Activated CD4-positive, alpha-beta T cell treated with anti-CD3 and anti-CD28 coated beads for 24 hours (primary cell): ENCODE data around the gene SIDT1.

Experiments used
- DNase-seq, 2 donors: peaks; one replicate each; pipeline ENCODE4 v3.0.0-alpha.2; 2020; ENCODE audit warnings: low read depth in 2 of 2

The SIDT1 gene

DNA sequence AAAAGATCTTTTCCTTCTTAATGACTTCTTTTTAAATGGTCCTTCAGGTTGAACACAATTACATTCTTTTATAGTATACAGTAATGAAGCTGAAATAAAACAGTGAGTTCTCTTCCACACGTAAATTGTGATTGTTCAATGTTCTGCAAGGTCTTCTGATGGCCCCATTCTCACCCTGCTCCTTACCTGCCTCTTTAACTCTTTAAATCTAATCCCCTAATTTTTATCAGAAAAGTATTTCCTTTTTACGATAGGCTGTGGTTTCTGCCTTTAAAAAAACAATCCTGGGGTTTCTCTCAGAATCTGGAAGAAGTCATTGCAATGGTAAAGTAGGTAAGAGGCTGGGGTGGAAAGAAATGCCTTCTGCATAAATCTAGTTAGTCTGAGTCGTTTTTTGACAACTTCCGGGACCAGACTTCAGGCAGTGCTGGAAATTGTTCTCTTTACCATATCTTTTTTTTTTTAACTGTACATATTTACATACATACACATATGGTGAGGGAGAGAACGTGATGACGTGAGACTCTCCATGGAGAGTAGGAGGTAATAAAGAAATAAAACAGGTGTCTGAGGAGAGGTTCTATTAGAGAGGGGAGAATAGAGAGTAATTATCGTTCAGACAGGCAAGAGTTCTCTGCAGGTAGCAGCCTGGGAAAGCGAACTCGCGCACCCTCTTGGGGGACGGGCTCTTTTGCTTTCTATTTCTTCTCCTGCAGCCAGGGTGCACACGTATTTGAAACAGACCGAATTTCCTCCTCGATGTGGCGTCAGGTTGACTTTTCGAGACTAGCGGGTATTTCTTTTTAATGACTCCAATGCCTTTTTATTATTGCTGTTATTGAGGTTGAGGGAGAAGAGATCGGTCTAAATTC is at the start of gene SIDT1:
TSS of gene SIDT1 (plus strand) at position 730 of the 872 bp plus-strand sequence. CDS start 467 bp downstream, outside the sequence.
- peak; percentile 36 to 39 for DNase-seq

GRCh38 chr3:113485161-113485609 is 47.2 kb upstream of the SIDT1 start:
- DNase-seq = no peak

DNA sequence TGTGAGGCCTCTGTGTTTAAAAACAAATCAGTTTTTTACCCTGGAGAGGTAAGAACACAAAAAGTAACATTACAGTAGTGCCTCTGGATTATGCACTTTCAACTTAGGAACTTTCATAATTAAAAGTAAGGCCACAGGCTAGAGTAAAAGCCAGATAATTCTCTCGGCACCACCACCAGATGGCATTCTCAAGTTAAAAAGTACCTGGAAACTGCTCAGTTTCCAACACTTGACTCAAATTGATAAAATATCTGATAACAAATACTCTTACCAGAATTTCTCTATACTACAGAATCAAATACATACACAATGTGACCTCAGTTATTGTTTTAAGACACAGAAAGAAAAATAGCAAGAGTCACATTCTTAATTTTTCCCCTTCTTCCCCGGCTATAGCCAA is 37.3 kb upstream of the SIDT1 start:
- DNase-seq = no peak

- no peak for DNase-seq
Measured at GRCh38 chr3:113496924-113497323, 35.4 kb upstream of the SIDT1 start.

DNA sequence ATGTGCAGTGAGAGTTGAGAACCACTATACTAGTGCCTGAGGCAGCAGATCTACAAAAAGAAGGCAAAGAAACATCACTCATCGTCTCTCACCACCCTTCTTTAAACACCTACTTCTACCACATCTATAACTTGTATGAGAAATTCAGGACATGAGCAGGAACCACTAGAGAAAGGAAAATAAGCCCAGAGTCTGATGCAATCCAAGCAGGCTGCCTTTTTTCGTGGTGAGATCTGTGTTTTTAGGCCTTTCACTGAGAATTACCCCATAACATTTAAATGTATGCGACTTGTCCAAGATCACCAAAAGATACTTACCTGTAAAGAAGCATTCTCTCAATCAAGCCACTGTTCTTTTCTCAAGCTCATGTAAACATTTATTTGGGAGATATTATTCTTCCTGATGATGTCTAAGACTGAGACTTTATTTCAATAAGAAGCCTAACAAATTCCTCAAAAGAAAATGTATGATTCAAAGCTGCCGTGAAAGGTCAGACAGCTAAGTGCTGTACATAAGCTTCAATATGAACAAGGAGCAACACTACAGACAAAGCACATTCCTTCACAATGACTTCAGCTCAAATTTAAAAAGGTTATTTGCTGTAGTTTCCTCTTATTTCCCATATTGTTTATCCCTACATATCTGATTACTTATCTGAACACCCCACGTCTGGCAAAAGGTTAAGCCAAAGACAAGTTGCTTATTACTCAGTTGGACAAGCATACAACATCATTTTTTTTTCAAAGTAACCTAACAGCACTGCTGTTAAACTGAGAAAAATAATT is 33.9 kb upstream of the SIDT1 start:
- DNase-seq = no peak

DNA sequence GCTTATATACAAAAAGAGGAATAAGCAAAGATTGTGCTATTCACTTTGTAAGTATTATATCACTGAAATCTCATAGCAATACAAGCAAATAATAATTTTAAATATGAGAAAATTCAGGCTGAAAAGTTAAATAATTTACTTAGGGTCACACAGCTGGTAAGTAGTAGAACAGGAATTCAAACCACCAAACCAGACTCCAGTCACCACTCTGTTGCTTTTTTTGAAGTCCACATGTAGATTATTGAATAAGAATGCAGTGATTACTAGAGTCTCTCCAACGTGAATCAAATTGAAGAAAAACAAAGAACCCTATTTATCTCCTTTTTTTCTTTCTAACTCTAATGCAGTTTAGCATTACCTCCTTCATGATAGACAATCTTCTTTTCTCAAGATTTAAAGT is 33.3 kb upstream of the SIDT1 start:
- no peak for DNase-seq

DNA sequence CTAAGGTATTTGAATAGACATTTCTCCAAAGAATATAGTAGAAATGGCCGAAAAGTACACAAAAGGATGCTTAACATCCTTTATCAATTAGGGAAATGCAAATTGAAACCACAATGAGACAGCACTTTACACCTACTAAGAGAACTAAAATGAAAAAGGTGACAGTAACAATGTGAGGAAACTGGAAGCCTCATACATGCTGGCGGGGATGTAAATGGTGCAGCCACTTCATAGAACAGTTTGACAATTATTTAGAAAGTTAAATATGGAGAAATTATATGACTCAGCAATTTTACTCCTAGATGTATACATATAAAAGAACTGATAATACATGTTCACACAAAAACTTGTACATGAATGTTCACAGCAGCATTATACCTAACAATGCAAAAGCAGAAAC is 30.8 kb upstream of the SIDT1 start:
- DNase-seq = no peak

DNA sequence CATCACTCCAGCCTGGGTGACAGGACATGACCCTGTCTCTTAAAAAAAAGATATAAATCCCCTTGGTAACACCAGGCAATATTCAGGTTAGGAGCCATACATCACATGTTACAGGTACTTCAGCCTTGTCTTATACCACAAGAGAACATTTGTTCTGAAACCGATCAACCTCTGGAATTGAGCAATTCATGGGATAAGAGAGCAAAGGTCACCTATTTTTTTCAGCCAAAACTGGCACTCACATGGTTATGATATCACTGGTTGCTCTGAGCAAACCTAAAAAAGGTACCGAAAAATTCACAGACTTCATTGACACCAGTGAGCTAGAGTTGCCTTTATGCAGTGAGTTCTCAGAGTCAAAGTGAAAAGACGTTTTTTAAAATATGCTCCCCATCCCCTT is 26.5 kb upstream of the SIDT1 start:
- no peak for DNase-seq

- DNase-seq = no peak
Measured at GRCh38 chr3:113507501-113508067, 24.8 kb upstream of the SIDT1 start.

DNA sequence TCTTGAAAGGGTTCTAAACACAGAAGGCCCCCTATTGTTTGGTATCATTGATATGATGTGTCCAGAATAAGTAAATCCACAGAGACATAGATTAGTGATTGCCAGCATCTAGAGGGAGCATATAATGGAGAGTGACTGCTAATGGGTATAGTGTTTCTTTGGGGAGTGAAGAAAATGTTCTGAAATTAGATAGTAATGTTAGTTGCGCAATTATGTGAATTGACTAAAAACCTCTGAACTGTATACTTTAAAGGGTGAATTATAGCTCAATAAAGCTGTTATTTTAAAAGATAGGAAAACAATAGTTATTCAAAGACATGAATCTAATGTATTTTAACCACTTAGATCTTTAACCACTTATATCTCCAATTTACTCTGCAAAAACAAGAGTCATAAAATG is 23.4 kb upstream of the SIDT1 start:
- DNase-seq = no peak

GRCh38 chr3:113514265-113514769 is 18.0 kb upstream of the SIDT1 start:
- no peak for DNase-seq

DNA sequence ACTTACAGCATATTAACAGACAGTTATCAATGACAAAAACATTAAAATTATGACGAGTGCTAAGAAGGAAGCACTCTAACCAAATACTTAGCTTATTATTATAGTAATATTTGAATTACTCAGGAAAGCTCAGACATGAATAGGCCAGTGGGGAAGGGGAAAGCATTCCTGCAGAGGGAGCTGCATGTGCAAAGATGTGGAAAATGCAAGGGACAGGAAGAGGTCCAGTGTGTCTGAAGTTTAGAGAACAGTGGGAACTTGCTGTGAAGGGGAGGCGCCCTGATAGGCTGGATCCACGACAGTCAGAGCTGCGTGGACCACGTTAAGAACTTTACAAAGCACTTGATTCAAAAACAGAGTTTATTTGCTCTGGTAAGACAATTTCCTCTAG is 16.2 kb upstream of the SIDT1 start:
- DNase-seq = no peak

- no peak for DNase-seq
Measured at GRCh38 chr3:113521981-113522380, 10.4 kb upstream of the SIDT1 start.

- DNase-seq = no peak
Measured at GRCh38 chr3:113523241-113523640, 9.1 kb upstream of the SIDT1 start.

GRCh38 chr3:113532698-113533533 is 561 bp downstream of the SIDT1 start:
- DNase-seq = peak in 1 of 2 donors; percentile 23

GRCh38 chr3:113533534-113533892 is 1.2 kb downstream of the SIDT1 start:
- DNase-seq = no peak

DNA sequence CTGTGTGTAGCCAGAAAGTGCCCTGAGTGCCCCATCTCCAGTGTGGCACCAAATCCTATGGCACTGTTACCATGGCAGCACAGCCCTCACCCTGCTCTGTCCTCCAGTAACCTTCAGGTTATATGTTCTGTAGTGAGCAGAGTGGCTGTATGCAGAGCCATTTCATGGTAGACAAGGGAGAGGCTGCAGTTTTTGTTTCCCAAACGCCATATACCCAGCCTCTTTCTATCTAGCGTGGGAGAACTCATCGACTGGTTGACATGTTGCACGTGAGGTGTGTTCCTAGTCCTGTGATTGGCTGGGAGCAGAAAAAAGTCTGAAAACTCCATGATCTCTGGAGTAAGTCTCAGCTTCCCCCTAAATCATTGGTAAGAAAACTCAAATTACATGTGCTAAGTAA is 2.0 kb downstream of the SIDT1 start:
- no peak for DNase-seq

GRCh38 chr3:113535898-113536297 is 3.5 kb downstream of the SIDT1 start:
- DNase-seq = no peak

- DNase-seq = no peak
Measured at GRCh38 chr3:113536627-113537101, 4.3 kb downstream of the SIDT1 start.

DNA sequence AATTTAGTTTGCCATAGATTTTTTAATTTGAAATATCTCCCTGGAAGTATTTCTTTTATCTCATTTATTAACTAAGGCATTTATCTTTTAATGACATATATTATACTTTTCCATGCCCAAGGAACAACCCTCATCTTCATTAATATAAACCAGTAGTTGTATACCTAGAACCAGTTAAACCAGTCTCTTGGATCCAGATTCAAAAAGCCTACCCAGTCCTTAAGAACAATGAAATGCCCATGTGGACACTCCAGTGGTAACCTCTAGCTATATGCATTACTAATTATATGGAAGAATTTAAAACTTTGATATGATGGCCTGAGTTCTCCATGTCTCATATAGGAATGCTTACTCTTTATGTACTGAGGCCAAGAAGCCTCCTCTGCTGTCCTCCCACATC is 4.8 kb downstream of the SIDT1 start:
- DNase-seq = no peak

DNA sequence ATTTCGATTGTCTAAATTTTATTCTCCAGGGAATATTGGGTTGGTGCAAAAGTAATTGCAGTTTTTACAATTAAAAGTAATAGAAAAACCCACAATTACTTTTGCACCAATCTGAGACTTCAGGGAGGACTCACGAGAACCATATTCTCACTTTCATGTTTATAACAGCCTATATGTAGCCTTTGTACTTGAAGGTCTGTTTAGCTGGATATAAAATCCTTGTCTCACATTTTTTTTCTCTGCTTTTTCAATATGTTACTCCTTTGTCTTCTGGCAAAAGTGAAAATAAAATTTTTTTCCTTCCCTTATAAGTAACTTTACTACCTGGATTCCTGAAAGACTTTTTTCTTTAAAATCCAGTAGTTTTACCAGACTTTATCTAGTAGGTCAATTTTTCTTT is 9.2 kb downstream of the SIDT1 start:
- no peak for DNase-seq
